Panc1 (cell line): Measurements from ENCODE around the gene RBCK1. TPM values are rescaled to one million over a fixed set of nuclear protein-coding genes. Genes with fewer than 3 reads are reported as not detected.
A peak's percentile ranks its signal among the peaks of the same experiment; 100 is the strongest.

Source experiments
- ATAC-seq: fragments of 200-7000 bp; cut with Tn5 transposase; 2 replicates; pipeline ENCODE4 v1.9.1; 2020; ENCODE audit warnings: mild to moderate bottlenecking, moderate library complexity
- BruUV-seq: library from RNA; stranded (reverse); fragments of 400-500 nt; replicated peaks from 2 replicates; lab custom pipeline; 2021; lab: Mats Ljungman, UMichigan
- CTCF ChIA-PET: fragments of 300-600 bp; sonication (Branson Sonifier 250); formaldehyde crosslinking; loops from one replicate; lab custom pipeline; 2022; ENCODE audit warnings: antibody characterized with exemption; lab: Charles Lee
- POLR2A ChIA-PET: fragments of 300-600 bp; sonication (Branson Sonifier 250); formaldehyde crosslinking; loops from one replicate; lab custom pipeline; 2022; ENCODE audit warnings: antibody characterized with exemption; lab: Charles Lee
- DNase-seq: peaks from one replicate; pipeline ENCODE4 v3.0.0-alpha.2; 2010; ENCODE audit warnings: low read depth, low spot score
- H3K27ac ChIP-seq: 2 replicates; pipeline ENCODE4 v1.5.1; 2011; ENCODE audit warnings: mild to moderate bottlenecking, low read length, inconsistent platforms
- H3K27me3 ChIP-seq: fragments of 200-500 bp; sonication (Bioruptor generic); 2 replicates; pipeline ENCODE4 v1.6.0; 2014; ENCODE audit warnings: low read length, inconsistent platforms; ENCODE audit not compliant: control insufficient read depth, insufficient read depth
- H3K36me3 ChIP-seq: fragments of 200-500 bp; sonication (Bioruptor generic); 2 replicates; pipeline ENCODE4 v1.5.1; 2014; ENCODE audit warnings: inconsistent platforms, mild to moderate bottlenecking, low read length, moderate library complexity; ENCODE audit not compliant: control insufficient read depth, insufficient read depth
- H3K4me1 ChIP-seq: 2 replicates; pipeline ENCODE4 v1.5.1; 2011; ENCODE audit warnings: inconsistent platforms, mild to moderate bottlenecking, low read length, moderate library complexity; ENCODE audit not compliant: control insufficient read depth, insufficient read depth
- H3K4me3 ChIP-seq, 2 experiments: 2 replicates each; pipeline ENCODE4 v1.5.1; 2011 to 2012; ENCODE audit warnings: low read depth in 2 of 2, low read length in 2 of 2, mild to moderate bottlenecking in 2 of 2, inconsistent platforms in 1 of 2, moderate library complexity in 1 of 2
- H3K9me3 ChIP-seq: fragments of 200-500 bp; sonication (Bioruptor generic); 2 replicates; pipeline ENCODE4 v1.5.1; 2014; ENCODE audit warnings: low read depth, mild to moderate bottlenecking, inconsistent platforms, low read length, moderate library complexity; ENCODE audit not compliant: control insufficient read depth, insufficient read depth
- POLR2AphosphoS5 ChIP-seq: IDR thresholded peaks from 2 replicates; pipeline ENCODE4 v1.6.1; 2012; ENCODE audit warnings: mild to moderate bottlenecking, low read depth, low read length, moderate library complexity
- REST ChIP-seq, 2 experiments: IDR thresholded peaks; 2 replicates each; pipeline ENCODE4 v1.6.1; 2011 to 2012; ENCODE audit warnings: low read depth in 2 of 2, control low read depth in 1 of 2, low read length in 1 of 2, mild to moderate bottlenecking in 1 of 2, moderate library complexity in 1 of 2; ENCODE audit not compliant: insufficient read depth in 1 of 2
- in situ Hi-C: cut with HindIII; loops from 2 replicates; pipeline ENCODE4 v1.10.0; 2016; ENCODE audit warnings: low sequenced_read_pairs, low pct_unique_long_range_greater_than_20kb
- intact Hi-C: fragments of 100-400 bp; cut with micrococcal nuclease; formaldehyde crosslinking; loops from one replicate; pipeline ENCODE4 v1.10.0; 2022; ENCODE audit not compliant: unreplicated experiment
- total RNA-seq: library from RNA; stranded (reverse); gene quantifications from one replicate; pipeline ENCODE4 v1.2.1, GENCODE V29; 2021; ENCODE audit not compliant: unreplicated experiment

RBCK1 gene
- total RNA-seq, 1 experiment from 2014 or later, result 97.1 TPM

DNA sequence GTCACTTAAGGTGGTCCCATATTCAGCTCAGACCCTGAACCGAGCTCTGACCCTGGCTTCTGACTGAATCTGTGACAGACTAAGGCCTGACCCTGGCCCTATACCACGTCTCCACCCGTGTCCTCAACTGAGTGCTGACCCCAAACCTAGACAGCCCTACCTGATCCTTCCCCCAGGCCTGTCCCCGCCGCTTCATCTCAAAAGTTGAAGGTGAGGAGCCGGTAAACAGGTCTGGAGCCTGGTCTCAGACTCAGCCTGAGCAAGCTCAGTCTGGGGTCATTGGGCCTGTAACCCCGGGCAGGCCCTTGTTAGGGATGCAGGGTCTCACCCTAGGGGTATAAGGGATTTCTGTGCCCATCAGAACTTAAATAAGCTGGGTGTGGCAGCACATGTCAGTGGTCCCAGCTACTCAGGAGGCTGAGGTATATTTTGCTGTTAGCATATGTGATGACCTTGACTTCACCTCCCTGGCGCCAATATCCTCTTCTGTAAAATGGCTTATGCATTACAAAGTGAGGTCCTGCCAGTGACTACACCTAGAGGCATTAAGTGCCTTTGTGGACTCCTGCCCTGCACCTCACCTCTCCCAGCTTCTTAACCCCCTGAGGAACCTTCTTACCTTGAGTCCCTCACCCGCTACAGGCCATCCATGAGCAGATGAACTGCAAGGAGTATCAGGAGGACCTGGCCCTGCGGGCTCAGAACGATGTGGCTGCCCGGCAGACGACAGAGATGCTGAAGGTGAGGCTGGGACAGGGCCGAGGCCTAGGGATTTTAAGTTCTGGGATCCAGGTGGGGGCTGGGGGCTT is 20.0 kb downstream of the RBCK1 start:
- ChIA-PET POLR2A (no interaction called here), CTCF (no interaction called here)
- Histone ChIP-seq H3K36me3 (peaks cover 3% of the 10 kb centered on the region; the same call in 1 of the 2 replicates), H3K4me3 (no peak overlapping the region), H3K4me1 (no peaks in the 10 kb centered on the region), H3K27me3 (no peaks in the 10 kb centered on the region), H3K27ac (no peak overlapping the region), H3K9me3 (no peaks in the 10 kb centered on the region)
- in situ Hi-C loops, result no loop called here
- TF ChIP-seq POLR2AphosphoS5 (no peak), REST (IDR thresholded peaks at IDR 0.05; ENCODE audit: insufficient read depth in 1 of 2, low read depth in 2 of 2, low read length in 1 of 2) (no peak)
- intact Hi-C loops, result no loop called here
- BruUV-seq, result no TSS peak
- ATAC-seq, result no peak
- DNase-seq, result no peak

GRCh38 chr20:428658-429200 is 20.6 kb downstream of the RBCK1 start:
- no peak overlapping the region for H3K4me3 ChIP-seq
- no peak for DNase-seq
- BruUV-seq, result no TSS peak
- H3K36me3 ChIP-seq, result peaks cover 3% of the 10 kb centered on the region; the same call in 1 of the 2 replicates
- ChIA-PET CTCF (no interaction called here), POLR2A (no interaction called here)
- no peaks in the 10 kb centered on the region for H3K4me1 ChIP-seq
- no peaks in the 10 kb centered on the region for H3K27me3 ChIP-seq
- in situ Hi-C loops (no loop called here), intact Hi-C loops (no loop called here)
- H3K27ac ChIP-seq, result no peak overlapping the region
- H3K9me3 ChIP-seq, result no peaks in the 10 kb centered on the region
- peak; percentile 57 for ATAC-seq
- TF ChIP-seq POLR2AphosphoS5, result 0 out of 2 replicates have a peak, but pooled peaks have one; percentile 16
- TF ChIP-seq REST (IDR thresholded peaks at IDR 0.05; ENCODE audit: insufficient read depth in 1 of 2, low read depth in 2 of 2, low read length in 1 of 2), result no peak
